HG03025 (cell line): ENCODE data around the gene NEUROD1.

Experiments used
- ATAC-seq: cut with Tn5 transposase; IDR thresholded peaks from one replicate; pipeline ENCODE4 v1.9.1; 2021; ENCODE audit warnings: mild to moderate bottlenecking, moderate library complexity; ENCODE audit not compliant: unreplicated experiment, low FRiP score

Gene NEUROD1

DNA sequence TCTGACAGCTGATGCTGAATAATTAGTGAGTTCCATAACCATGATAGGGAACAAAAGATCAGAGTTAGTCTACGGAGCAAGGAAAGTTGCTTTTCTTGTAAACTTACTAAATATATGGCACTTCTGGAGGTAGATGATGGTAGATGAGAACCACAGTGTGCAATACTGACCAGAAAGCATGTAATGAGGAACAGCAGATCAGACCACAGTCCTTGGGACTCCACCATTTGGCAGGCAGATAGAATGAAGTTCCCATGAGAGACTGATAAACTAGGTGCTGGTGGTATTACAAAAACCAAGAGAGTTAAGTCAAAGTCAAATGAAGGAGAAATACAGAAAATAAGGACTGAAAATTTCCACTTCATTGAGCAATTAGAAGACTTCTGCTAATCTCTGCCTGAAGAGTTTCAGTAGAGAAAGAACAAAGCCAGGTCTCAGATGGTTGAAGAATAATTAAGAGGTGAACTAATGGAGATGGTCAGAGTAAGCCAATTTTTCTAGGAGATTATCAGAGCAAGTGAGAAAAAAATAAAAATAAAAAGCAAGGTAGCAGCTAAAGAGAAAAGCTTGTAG, 33.8 kb downstream of the NEUROD1 start:
- ATAC-seq = no peak

DNA sequence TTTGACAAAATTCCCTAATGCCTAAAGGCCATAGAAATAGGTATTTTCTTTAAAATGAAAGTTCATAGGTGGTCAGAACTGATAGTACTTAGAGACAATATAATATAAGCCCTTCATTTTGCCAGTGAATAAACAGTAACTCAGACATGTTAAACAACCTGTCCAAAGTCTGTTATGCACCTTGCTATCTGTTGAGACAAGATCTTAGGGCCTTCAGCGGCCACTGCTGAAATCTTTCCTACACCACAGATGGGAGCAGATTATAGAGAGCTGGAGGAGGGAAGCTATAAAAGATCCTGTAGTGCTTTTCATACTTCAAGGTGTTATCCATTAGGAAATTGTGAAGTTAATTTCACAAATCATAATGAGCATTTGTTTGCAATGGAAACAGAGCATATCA, 37.2 kb downstream of the NEUROD1 start:
- ATAC-seq = no peak

DNA sequence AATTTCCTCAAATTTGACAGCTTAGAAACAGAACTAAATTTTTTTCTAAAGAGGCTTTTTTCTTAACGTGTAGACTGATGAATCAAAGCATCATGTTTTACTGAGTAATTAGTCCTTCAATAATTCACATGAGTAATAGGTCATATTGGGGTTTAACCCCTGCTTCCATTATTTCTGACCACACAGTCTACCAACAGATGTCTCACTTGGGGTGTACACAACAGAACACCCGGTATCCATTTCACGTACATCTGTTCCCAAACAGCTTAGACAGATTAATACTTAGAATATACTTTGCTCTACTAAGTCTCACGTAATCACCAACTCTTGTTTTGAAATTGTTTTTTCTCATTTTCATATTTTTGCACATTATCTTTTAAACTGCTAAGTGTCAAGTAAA, 38.2 kb downstream of the NEUROD1 start:
- no peak for ATAC-seq

DNA sequence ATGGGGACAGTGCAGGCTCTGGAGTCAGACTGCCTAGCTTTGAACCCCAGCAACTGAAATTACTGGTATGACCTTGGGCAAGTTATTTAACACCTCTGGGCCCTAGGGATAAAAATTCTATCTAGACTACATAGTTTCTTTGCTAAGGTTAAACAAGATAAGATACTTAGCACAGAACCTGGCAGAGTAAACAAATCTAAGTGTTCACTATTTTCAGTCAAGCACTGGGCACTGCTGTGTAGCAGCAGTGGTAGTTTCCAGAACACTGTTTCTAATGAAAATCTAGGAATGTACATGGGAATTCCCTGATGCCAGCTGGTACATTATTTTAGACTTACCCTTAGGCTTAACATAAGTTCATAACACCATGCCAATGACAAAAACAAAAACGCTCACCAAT, 40.6 kb downstream of the NEUROD1 start:
- no peak for ATAC-seq

DNA sequence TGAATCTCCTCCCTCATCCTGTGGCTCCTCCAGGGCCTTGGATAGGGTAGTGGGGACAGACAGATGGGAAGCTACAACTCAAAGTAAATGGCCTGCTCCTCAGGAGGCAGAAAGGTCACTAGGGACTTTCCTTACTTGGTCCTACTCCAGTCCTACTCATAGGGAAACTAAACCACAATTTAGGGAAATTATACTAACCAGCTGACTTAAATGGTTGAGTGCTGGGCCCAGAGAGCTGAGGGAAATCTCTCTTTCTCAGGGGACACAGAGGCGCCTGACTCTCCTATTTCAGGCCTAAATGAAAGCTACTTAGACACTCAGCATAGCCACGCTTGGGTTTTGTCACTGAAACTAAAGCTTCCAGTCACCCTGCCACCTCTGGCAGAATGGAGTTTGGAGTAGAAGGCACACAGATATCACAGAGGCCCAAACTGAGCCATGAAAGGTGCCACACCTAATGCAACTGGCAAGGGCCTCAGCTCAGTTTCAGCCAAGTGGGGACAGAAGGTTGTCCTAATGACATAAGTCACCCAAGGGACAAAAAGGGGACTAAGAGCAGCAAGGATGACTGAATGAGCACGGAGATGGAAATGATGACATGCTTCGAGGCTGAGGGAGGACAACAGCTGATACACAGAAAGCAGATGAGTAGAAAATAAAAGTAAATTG, 47.5 kb downstream of the NEUROD1 start:
- ATAC-seq = peak; percentile 65

DNA sequence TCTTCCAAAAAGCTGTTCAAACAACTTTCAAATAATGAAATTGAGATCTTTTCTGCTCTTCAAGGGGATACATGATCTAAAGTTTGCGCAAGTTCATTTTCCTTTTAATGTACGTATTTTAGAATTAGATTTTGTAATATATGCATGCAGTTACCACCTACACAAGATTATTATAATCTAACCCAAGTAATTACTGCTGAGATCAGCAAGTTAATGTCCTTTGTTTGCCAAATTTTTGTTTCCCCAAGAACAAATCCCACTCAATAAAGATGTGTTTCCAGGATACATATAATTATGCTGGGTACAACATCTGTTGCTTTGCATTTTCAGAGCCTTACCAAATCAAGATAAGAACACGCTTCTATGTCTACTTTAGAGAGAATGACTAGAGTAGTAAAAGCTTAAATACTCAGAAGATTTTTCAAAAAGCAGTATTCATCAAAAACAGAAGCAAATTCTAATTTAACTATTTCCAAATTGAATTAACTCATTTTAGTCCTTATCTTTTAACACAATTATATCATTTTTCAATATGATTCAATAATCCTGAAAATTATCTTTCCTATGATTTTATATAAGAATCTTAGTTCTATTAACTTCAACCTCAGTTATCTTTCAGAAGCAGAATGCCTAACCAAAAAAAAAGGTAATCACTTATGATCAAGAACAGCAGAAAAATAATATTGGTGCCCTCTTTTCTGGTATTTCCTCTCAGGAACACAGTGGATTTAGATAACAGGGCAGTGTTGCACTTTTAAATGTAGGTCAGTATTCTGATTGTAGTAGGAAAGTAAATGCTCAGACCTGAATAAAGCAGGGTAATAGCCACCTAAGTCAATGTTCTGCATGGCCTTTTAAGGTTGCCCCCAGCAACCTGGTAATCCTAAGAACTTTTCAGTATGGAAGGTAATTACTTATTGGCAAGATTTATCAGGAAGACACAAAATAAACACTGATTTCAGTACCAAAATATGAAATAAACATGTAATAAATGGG, 51.4 kb downstream of the NEUROD1 start:
- ATAC-seq = no peak

DNA sequence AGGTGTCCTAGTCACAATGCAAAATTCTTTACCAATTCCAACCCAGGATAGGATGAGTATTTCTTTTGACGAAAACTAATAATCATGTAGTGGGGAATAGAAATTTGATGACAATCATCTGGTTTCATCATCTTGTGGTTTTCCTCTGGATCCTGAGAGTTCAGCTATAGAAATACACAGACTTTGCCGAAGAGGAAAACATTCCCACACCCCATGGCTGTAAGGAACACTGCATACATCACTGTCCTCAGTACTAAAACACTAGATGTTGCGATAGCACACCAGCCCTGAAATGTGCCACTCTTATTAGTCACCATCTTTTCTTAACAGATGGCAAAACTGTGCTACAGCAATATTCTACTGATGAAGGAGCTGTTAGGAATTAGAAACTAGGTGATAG, 52.8 kb downstream of the NEUROD1 start:
- no peak for ATAC-seq

DNA sequence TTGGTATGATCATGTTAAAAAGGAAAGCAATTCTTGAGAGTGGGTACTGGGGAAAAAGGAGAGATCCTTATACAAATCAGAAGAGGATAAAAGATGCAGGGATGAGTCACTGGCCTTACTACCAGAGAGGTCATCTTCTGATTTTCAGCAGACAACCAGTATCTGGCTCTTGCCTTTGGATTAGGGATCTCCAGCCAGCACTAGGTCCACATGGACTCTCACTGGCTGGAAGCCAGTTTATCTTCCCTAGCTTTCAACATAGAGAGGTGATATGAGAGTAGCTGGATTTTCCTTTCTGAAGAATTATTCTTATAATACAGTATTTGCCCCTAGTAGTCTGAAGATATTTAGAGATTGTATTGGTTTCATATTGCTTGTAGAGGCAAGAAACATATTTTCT, 53.6 kb downstream of the NEUROD1 start:
- ATAC-seq = no peak
